Measurements from ENCODE around the gene SEMA3D.

- no peak for TF ChIP-seq POLR2AphosphoS5 (IDR thresholded peaks at IDR 0.05; ENCODE audit: low read depth, low read length)
- no peak for TF ChIP-seq TAF1 (IDR thresholded peaks at IDR 0.05; ENCODE audit: low read depth, low read length)
- no peak for TF ChIP-seq POLR2A (IDR thresholded peaks at IDR 0.05; ENCODE audit: low read depth, low read length)
- TF ChIP-seq PAX5 (IDR thresholded peaks at IDR 0.05; ENCODE audit: insufficient read depth, low read length, severe bottlenecking): no peak
- no peak for TF ChIP-seq SPI1 (IDR thresholded peaks at IDR 0.05; ENCODE audit: low read depth, low read length)
Observed at GRCh38 chr7:85078181-85078580, 108.7 kb downstream of the SEMA3D start.

Data from GM12891 (cell line).